GM19455 (cell line): Measurements from ENCODE around the gene TNFAIP8L1.

ENCODE experiments used
- ATAC-seq: cut with Tn5 transposase; IDR thresholded peaks from one replicate; pipeline ENCODE4 v1.9.1; 2021; ENCODE audit not compliant: unreplicated experiment

TNFAIP8L1 gene

GRCh38 chr19:4609878-4610511 lies 29.3 kb upstream of the TNFAIP8L1 start:
- no peak for ATAC-seq

GRCh38 chr19:4613254-4613751 lies 26.0 kb upstream of the TNFAIP8L1 start:
- ATAC-seq: no peak

GRCh38 chr19:4618019-4618418 lies 21.3 kb upstream of the TNFAIP8L1 start:
- no peak for ATAC-seq

- no peak for ATAC-seq
Observed at GRCh38 chr19:4619668-4620294, 19.5 kb upstream of the TNFAIP8L1 start.

GRCh38 chr19:4620675-4621074 lies 18.6 kb upstream of the TNFAIP8L1 start:
- ATAC-seq: no peak

- no peak for ATAC-seq
Observed at GRCh38 chr19:4622695-4623421, 16.5 kb upstream of the TNFAIP8L1 start.

- no peak for ATAC-seq
Observed at GRCh38 chr19:4624301-4624700, 15.0 kb upstream of the TNFAIP8L1 start.

- ATAC-seq: no peak
Observed at GRCh38 chr19:4624733-4625362, 14.5 kb upstream of the TNFAIP8L1 start.

- ATAC-seq: no peak
Observed at GRCh38 chr19:4633140-4633967, 6.0 kb upstream of the TNFAIP8L1 start.

- ATAC-seq: no peak
Observed at GRCh38 chr19:4635754-4636116, 3.6 kb upstream of the TNFAIP8L1 start.

- no peak for ATAC-seq
Observed at GRCh38 chr19:4636151-4636717, 3.1 kb upstream of the TNFAIP8L1 start.

- ATAC-seq: no peak
Observed at GRCh38 chr19:4636761-4637160, 2.6 kb upstream of the TNFAIP8L1 start.

- no peak for ATAC-seq
Observed at GRCh38 chr19:4638317-4638716, 999 bp upstream of the TNFAIP8L1 start.

GRCh38 chr19:4639531-4640246 lies 373 bp downstream of the TNFAIP8L1 start:
- peak; percentile 22 for ATAC-seq

GRCh38 chr19:4640247-4641000 lies 1.1 kb downstream of the TNFAIP8L1 start:
- no peak for ATAC-seq

GRCh38 chr19:4641132-4641531 lies 1.8 kb downstream of the TNFAIP8L1 start:
- ATAC-seq: no peak

- ATAC-seq: no peak
Observed at GRCh38 chr19:4642625-4643024, 3.3 kb downstream of the TNFAIP8L1 start.

- no peak for ATAC-seq
Observed at GRCh38 chr19:4645718-4646117, 6.4 kb downstream of the TNFAIP8L1 start.
